Neural crest cell (in vitro differentiated cells): ENCODE data around the gene ELF3. TPM values are rescaled to one million over a fixed set of nuclear protein-coding genes. Genes with fewer than 3 reads are reported as not detected.
"Not testable (repeated sequence)": the region's sequence is repeated elsewhere in the genome, so short reads cannot be mapped to it uniquely, and the experiment has no call there.

Source experiments
- DNase-seq: peaks from one replicate; pipeline ENCODE4 v3.0.0; 2021; ENCODE audit warnings: low read depth, mixed read lengths, low spot score
- H3K27ac Mint-ChIP-seq: one replicate; pipeline ENCODE4 v1.8.0; 2021; ENCODE audit warnings: mild to moderate bottlenecking, mixed read lengths; ENCODE audit not compliant: unreplicated experiment
- H3K27me3 Mint-ChIP-seq: 2 replicates; pipeline ENCODE4 v1.8.0; 2021; ENCODE audit warnings: low read depth, mild to moderate bottlenecking, mixed read lengths
- H3K36me3 Mint-ChIP-seq: 2 replicates; pipeline ENCODE4 v1.8.0; 2021; ENCODE audit warnings: low read depth, mild to moderate bottlenecking, mixed read lengths
- H3K4me1 Mint-ChIP-seq: 2 replicates; pipeline ENCODE4 v1.8.0; 2021; ENCODE audit warnings: mixed read lengths
- H3K4me3 Mint-ChIP-seq: one replicate; pipeline ENCODE4 v1.8.0; 2021; ENCODE audit warnings: mild to moderate bottlenecking, mixed read lengths
- H3K9me3 Mint-ChIP-seq: 2 replicates; pipeline ENCODE4 v1.8.0; 2021; ENCODE audit warnings: mixed read lengths
- long read RNA-seq: library from polyadenylated mRNA; unstranded; transcript quantifications from one replicate; pipeline ENCODE4 v2.0.0, GENCODE V29; 2020
- total RNA-seq: library from RNA; stranded (reverse); gene quantifications from 2 replicates; pipeline ENCODE4 v1.2.1, GENCODE V29; 2021
- TF ChIP-seq, protein P1 (sequence below): fragments of 200-600 bp; sonication (generic); conservative IDR thresholded peaks from 2 replicates; pipeline ENCODE4 v1.5.0; 2021; ENCODE audit warnings: antibody characterized with exemption, mild to moderate bottlenecking

The ELF3 gene
- total RNA-seq, result 0.19 and 0.55 TPM in 2 replicates
- long read RNA-seq, result 0 reads

DNA sequence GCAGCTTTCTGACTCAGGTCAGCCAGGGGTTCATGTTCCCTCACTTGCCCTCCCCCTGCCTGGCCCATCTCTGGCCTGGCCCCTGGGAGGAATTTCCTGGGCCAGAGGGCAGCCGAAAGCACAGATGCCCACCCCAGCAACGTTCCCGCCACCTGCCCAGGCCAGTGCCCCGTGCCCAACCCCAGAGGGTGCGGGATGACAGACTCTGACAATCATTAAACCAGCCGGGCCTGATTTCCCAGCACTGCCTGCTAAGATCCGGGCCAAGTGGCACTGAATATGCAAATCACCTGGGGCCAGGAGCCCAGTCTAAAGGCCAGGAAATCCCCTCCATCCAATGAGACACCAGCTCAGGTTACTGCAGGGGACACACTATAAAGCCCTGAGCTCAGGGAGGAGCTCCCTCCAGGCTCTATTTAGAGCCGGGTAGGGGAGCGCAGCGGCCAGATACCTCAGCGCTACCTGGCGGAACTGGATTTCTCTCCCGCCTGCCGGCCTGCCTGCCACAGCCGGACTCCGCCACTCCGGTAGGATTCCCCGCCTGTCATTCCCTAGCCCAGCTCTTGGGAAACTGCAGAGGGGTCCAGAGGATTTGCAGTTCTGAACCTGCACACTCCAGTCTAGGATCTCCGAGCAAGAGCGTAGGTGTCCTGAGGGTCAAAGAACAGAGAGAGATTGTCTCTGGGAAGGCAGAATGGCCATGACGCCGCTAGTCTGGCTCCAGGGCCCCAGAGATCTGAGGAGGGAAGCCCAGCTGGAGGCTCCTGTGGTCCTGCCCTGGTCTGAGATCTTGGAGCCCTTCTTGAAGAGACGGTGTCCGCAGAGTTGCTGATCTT is at the start of gene ELF3:
TSS of gene ELF3 (plus strand) at position 408 of the 836 bp plus-strand sequence. CDS start 550 bp downstream, outside the sequence.
- Mint-ChIP-seq H3K4me1 (peaks cover 12% of the 10 kb centered on the region), H3K27ac (no peak within 1 kb of the TSS), H3K4me3 (no peak within 1 kb of the TSS), H3K27me3 (peaks cover 2% of the 10 kb centered on the region), H3K36me3 (no peaks in the 10 kb centered on the region), H3K9me3 (no peaks in the 10 kb centered on the region)
- DNase-seq, result no peak
- TF ChIP-seq, protein P1, sequence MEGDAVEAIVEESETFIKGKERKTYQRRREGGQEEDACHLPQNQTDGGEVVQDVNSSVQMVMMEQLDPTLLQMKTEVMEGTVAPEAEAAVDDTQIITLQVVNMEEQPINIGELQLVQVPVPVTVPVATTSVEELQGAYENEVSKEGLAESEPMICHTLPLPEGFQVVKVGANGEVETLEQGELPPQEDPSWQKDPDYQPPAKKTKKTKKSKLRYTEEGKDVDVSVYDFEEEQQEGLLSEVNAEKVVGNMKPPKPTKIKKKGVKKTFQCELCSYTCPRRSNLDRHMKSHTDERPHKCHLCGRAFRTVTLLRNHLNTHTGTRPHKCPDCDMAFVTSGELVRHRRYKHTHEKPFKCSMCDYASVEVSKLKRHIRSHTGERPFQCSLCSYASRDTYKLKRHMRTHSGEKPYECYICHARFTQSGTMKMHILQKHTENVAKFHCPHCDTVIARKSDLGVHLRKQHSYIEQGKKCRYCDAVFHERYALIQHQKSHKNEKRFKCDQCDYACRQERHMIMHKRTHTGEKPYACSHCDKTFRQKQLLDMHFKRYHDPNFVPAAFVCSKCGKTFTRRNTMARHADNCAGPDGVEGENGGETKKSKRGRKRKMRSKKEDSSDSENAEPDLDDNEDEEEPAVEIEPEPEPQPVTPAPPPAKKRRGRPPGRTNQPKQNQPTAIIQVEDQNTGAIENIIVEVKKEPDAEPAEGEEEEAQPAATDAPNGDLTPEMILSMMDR, result no peak

DNA sequence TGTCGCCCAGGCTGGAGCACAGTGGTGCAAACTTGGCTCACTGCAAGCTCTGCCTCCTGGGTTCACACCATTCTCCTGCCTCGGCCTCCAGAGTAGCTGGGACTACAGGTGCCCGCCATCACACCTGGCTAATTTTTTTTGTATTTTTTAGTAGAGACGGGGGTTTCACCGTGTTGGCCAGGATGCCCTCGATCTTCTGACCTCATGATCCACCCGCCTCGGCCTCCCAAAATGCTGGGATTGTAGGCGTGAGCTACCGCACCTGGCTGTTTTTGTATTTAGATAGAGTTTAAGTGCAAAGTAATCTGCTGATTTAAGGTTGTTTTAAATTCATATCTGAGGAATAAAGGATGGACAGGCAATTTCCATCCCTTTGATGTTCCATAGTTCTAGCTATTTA is 48.0 kb upstream of the ELF3 start:
- H3K27ac Mint-ChIP-seq, result not testable (repeated sequence)

DNA sequence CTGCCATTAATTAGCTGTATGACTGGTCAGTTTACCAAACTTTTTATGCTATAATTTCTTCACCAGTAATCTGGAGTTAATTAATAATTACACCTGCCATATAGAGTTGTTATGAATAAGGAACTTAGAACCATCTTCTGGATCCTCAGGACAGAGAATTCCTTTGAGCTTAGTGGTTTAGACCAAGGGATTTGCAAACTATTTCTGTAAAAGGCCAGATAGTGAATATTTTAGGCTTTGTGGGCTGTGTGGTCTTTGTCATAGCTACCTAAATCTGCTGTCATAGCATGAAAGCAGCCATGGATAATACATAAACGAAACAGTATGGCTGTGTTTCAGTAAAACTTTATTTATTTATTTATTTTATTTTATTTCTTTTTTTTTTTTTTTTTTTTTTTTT is 46.1 kb upstream of the ELF3 start:
- H3K27me3 Mint-ChIP-seq, result no peaks in the 10 kb centered on the region
- no peak overlapping the region for H3K4me3 Mint-ChIP-seq
- DNase-seq, result no peak
- no peaks in the 10 kb centered on the region for H3K9me3 Mint-ChIP-seq
- H3K27ac Mint-ChIP-seq, result no peak overlapping the region
- TF ChIP-seq, protein P1, result no peak
- peaks cover 9% of the 10 kb centered on the region for H3K36me3 Mint-ChIP-seq
- H3K4me1 Mint-ChIP-seq, result no peaks in the 10 kb centered on the region

More for the DNA sequence above, 48.0 kb upstream of the ELF3 start:
- H3K4me1 Mint-ChIP-seq, H3K27me3 Mint-ChIP-seq, H3K4me3 Mint-ChIP-seq, DNase-seq, H3K36me3 Mint-ChIP-seq, H3K9me3 Mint-ChIP-seq: not testable (repeated sequence)

DNA sequence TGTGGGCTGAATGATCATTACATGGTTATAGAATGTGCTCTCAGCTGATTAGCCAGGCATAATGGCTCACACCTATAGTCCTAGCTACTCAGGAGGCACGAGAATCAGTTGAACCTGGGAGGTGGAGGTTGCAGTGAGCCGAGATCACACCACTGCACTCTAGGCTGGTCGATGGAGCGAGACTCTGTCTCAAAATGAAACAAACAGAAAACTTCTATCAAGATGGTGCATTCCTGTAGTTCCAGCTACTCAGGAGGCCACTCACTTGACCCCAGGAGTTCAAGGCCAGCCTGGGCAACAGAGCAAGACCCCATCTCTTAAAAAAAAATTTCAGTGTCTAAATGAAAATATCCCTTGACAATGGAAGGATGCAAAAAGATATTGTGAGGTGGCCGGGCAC is 44.2 kb upstream of the ELF3 start:
- Mint-ChIP-seq H3K4me3 (no peak overlapping the region), H3K4me1 (no peaks in the 10 kb centered on the region), H3K27ac (no peak overlapping the region), H3K36me3 (peaks cover 12% of the 10 kb centered on the region), H3K9me3 (no peaks in the 10 kb centered on the region), H3K27me3 (no peaks in the 10 kb centered on the region)
- TF ChIP-seq, protein P1, result no peak
- DNase-seq, result no peak

DNA sequence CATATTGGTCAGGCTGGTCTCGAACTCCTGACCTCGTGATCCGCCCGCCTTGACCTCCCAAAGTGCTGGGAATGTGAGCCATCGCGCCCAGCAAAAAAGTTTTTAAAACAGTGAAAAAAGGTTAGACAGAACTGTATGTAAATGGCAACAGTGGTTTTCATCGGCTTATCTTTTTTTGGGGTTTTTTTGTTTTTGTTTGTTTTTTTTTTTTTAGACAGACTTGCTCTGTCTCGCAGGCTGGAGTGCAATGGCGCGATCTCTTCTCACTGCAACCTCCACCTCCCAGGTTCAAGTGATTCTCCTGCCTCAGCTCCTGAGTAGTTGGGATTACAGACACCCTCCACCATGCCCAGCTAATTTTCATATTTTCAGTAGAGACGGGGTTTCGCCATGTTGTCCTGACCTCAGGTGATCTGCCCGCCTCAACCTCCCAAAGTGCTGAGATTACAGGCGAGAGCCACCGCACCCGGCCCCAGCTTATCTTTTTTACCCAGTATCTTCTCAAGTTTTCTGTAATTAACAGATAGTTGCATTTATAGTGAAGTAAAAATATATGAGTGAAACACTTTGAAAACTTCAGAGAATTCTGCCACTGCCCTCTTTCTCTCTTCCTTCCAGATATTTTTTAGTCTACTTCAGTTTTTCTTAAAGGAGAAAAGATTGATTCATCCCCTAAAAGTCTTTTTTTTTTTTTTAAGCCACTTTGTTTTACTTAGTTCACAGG is 42.0 kb upstream of the ELF3 start:
- Mint-ChIP-seq H3K9me3 (no peaks in the 10 kb centered on the region), H3K4me1 (no peaks in the 10 kb centered on the region), H3K27me3 (no peaks in the 10 kb centered on the region), H3K4me3 (no peak overlapping the region), H3K36me3 (peaks cover 9% of the 10 kb centered on the region), H3K27ac (no peak overlapping the region)
- TF ChIP-seq, protein P1, result no peak
- DNase-seq, result no peak
